Smooth muscle cell of the brain vasculature (primary cell): Measurements from ENCODE around the gene FUT1.
"Not testable (repeated sequence)": the region's sequence is repeated elsewhere in the genome, so short reads cannot be mapped to it uniquely, and the experiment has no call there.

ENCODE experiments used
- DNase-seq: peaks from one replicate; pipeline ENCODE4 v3.0.0-alpha.2; 2012; ENCODE audit warnings: low read depth, low spot score

The FUT1 gene

GRCh38 chr19:48768994-48769713, 16.7 kb upstream of the FUT1 start:
- DNase-seq, result no peak

GRCh38 chr19:48768171-48768753, 15.8 kb upstream of the FUT1 start:
- DNase-seq, result not testable (repeated sequence)

DNA sequence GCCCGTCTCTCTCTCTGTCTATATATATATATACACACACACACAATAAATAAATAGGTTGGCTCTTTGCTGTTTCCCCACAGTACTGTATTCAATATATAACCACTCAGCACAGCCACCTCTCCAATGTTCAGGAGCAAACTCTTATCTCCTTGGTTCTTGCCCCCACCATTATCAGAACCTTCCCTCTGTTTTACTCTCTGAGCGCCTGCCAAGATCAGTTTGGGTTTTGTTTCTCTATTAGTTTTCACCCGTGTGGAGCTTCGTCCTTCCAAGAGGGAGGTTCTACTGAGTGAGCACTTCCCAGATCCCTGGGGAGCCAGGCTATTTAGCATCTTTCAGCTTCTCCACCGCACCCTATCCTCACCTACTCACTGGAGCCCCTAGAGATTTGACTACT, 13.4 kb upstream of the FUT1 start:
- not testable (repeated sequence) for DNase-seq

GRCh38 chr19:48760504-48761205, 8.2 kb upstream of the FUT1 start:
- DNase-seq, result no peak

GRCh38 chr19:48757741-48758144, 5.3 kb upstream of the FUT1 start:
- no peak for DNase-seq

- no peak for DNase-seq
Measured at GRCh38 chr19:48757089-48757675, 4.7 kb upstream of the FUT1 start.

DNA sequence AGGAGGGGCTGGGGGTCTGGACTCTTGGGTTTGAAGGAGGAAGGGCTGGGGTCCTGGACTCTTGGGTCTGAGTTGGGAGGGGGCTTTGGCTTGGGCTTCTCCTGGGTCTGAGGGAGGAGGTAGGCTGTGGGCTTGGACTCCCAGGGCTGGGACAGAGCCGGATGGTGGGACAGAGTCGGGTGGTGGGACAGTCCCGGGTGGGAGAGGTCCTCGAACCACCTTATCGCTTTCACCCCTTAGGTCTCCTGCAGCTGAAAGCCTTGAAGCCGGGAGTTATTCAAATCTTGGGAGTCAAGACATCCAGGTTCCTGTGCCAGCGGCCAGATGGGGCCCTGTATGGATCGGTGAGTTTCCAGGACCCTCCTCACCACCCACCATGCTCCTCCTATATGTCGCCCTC, 4.2 kb upstream of the FUT1 start:
- no peak for DNase-seq

DNA sequence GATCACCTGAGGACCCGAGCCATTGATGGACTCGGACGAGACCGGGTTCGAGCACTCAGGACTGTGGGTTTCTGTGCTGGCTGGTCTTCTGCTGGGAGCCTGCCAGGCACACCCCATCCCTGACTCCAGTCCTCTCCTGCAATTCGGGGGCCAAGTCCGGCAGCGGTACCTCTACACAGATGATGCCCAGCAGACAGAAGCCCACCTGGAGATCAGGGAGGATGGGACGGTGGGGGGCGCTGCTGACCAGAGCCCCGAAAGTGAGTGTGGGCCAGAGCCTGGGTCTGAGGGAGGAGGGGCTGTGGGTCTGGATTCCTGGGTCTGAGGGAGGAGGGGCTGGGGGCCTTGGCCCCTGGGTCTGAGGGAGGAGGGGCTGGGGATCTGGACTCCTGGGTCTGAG, 3.8 kb upstream of the FUT1 start:
- DNase-seq, result no peak

- no peak for DNase-seq
Measured at GRCh38 chr19:48755787-48756186, 3.3 kb upstream of the FUT1 start.

- DNase-seq, result no peak
Measured at GRCh38 chr19:48755084-48755641, 2.7 kb upstream of the FUT1 start, which contains the start of gene FGF21. Gene FGF21, plus strand, starts transcription at chr19:48755524. Its CDS starts 713 bp downstream, at chr19:48756237.

- DNase-seq, result no peak
Measured at GRCh38 chr19:48751845-48752495, 471 bp downstream of the FUT1 start.

- DNase-seq, result no peak
Measured at GRCh38 chr19:48750771-48751504, 1.5 kb downstream of the FUT1 start.

GRCh38 chr19:48750351-48750750, 2.1 kb downstream of the FUT1 start:
- DNase-seq, result no peak

GRCh38 chr19:48749571-48750198, 2.8 kb downstream of the FUT1 start:
- DNase-seq, result no peak

DNA sequence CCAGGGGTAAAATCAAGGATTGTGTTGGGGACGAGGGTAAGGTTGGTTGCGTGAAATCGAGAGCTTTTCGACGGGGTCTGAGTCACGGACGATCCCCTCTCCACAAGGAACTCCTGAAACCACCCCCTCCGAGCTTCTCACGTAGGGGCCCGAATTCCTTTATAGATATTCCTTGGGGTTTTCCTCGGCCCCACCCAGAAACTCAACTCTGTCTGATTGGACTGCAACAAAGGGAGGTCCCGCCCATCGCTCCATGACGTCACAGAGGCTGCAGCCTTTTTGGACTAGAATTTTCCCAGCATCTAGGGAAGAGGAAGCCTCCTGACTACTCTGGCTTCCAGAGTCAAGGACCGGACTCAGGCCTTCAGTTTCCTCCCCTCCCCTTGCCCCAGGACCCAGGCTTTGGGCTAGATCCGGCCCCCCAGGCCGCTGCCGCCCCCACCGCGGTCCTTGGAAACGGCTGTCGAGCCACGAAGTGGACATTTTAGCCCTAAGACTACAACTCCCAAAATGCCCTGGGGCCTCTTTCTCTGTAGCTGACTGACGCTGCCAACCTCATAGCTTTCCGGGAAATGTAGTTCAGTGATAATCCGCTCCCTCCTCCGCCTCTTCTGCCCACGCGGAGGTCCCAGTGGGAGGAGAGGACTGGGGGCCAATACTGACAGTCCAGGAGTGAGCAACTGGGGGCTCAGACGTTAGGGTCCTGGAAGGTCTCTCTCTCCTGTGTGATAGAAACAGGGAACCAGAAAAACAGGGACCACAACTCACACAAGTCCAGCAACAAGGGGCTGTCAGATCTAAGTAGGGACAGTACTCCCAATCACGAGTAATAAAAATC, 5.5 kb downstream of the FUT1 start, which contains the start of gene IZUMO1:
Gene IZUMO1 (minus strand): TSS at position 172 of the 838 bp plus-strand sequence. CDS start 1,050 bp downstream, outside the sequence.
- DNase-seq, result peak; percentile 81

DNA sequence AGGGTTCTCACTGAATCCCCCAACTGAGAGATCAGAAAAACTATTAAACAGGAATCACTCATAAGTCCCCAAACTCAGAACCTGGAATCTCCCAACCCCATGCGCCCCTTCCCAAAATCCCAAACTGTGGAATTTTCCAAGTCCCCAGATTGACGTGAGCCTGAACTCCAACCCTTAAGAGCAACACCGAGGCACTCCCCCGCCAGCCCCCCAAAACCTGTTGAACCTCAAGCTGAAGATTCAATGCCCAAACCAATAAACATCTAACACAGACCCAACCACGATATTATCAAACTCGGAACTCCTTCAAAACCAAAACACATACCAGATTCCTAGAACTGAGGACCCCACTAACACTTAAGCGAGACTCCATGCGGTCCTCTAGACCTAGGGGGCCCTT, 6.3 kb downstream of the FUT1 start:
- no peak for DNase-seq

DNA sequence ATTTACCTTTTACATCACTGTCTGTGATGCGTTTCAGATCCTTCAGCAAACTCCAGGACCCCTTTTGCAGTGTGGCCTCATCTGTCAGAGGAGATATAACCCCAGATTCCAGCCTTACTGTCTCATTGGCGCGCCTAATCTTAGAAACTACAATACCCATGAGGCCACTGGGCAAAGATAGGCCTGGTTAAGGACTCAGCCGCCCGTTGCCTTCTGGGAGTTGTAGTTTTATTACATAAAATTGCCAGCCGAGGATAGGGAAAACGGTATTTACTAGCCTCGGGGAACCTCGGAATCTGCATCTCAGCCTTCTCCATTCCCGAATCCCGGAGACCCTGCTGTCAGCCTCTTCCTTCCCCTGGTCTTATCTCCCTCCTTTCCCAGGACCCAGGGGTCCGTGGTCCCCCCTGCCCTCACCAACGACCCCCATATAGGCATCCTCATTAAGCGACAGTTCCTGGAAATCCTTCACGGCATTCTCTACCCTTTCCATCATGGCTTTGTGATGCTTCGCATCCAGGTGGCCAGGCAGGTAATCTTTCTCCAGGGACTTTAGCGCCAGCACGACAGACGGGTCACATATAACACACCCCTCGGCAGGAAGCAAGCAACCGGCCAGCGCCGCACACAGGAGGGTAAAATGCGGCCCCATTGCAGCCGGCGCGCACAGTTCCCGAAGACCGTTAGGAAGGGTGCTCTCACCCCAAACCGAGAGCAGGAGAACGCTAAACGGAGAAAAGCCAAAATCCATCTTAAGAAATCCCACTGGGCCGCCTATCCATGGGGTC, 7.0 kb downstream of the FUT1 start:
- DNase-seq, result peak; percentile 33

DNA sequence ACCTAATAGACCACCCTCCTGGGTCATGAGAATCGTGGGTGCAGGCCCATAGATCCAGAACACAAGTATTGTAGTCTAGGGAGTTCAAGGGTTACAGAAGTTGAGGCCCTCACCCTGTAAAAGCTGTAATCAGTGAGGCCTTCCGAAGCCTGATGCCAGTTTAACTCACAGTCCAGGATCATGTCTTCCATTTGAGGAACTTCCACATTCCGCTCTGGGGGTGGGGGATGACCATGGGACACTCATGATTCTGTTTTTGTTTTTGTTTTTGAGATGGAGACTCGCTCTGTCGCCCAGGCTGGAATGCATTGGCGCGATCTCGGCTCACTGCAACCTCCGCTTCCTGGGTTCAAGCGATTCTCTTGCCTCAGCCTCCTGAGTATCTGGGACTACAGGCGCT, 10.3 kb downstream of the FUT1 start:
- DNase-seq, result no peak
